Measurements from ENCODE around the gene SOCS2.
"Not testable (repeated sequence)": the region's sequence is repeated elsewhere in the genome, so short reads cannot be mapped to it uniquely, and the experiment has no call there.

Gene SOCS2

DNA sequence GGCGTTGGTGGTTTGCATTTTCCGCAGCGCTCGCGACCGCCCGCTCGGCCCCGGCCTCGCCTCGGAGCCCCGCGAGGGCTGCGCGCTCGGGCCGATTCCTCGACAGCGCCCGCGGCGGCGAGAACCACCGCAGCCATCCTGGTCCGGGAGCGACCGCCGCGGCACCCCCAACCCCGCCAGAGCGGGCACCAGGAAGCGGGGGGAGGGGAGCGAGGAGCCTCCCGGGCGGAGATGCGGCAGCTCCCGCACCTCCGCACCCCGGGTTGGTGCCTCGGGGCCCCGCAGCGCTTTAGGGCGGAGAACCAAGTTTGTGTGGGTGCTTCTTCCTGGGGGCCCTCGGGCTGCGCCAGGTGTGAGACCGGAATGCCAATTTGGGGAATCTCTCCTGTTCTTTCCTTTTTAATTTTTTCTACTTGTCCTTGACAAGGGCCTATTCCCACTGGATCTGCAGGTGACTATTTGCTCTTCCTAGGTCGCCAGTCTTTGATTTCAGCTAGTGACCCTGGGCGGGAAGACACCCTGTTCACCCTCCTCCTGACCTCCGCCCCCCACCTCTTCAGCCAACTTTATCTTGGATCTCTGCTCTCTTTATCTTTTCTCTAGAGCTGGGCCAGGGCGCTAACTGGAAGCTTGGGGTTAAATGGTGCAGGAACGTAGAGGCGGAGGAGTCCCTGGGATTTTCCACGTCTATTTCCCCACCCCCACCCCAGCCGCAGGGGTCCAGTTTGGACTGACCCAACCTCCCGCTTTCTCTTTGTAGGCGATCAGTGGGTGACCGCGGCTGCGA, at the start of gene SOCS2:
SOCS2 (plus strand) TSS at position 751 of the 787 bp plus-strand sequence. CDS start 223 bp downstream, outside the sequence.
- no peak for DNase-seq

GRCh38 chr12:93524386-93525133, 47.9 kb upstream of the SOCS2 start:
- no peak for DNase-seq

DNA sequence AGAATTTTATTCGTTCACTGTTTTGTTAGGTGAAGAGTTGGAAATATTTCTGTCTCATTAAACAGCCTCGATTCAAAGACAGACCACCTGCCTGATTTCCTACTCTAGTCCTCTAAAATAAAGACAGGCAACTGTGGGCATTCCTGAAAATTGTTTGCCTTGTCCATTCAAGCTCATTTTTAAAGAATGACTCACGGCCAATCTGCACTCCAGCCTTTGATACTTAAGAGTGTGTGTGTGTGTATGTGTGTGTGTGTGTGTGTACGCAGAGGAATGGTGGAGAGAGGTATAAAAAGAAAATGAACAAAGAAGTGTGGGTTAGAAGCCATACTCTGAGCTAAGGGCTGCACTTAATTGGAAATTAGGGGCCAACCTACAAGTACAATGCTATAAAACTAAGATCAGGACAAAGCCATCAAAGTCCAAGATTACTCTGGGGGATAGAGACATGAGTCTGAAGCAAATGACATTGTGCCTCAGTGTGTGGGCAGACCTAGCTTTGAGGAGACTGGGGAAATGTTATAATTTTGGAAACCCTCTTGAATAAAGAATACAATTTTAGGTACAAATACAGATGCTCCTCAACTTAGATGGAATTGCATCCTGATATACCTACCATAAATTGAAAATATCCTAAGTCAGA, 45.6 kb upstream of the SOCS2 start:
- DNase-seq = peak; percentile 93

- no peak for DNase-seq
Measured at GRCh38 chr12:93530358-93530757, 42.1 kb upstream of the SOCS2 start.

- no peak for DNase-seq
Measured at GRCh38 chr12:93533310-93533709, 39.2 kb upstream of the SOCS2 start.

GRCh38 chr12:93536111-93536765, 36.2 kb upstream of the SOCS2 start:
- no peak for DNase-seq

GRCh38 chr12:93536766-93537488, 35.5 kb upstream of the SOCS2 start:
- DNase-seq = no peak

DNA sequence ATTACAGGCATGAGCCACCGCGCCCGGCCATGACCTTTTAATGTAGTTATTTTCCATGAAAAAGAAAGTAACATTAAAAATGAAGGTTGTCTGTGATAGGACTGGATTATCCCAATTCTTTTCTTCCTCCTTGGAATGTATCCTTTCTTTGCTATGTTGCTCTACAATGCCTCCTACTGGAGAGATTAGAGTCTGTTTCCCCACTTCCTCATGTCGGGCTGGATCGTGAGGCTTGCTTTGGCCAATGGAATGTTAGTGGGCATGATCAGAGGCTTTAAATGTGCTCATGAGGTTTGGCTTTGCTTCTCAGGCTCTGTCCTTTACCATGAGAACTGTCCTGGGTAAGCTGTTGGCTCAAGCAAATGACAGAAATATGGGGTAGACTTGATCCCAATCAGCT, 34.7 kb upstream of the SOCS2 start:
- no peak for DNase-seq

GRCh38 chr12:93539821-93540220, 32.7 kb upstream of the SOCS2 start:
- no peak for DNase-seq

DNA sequence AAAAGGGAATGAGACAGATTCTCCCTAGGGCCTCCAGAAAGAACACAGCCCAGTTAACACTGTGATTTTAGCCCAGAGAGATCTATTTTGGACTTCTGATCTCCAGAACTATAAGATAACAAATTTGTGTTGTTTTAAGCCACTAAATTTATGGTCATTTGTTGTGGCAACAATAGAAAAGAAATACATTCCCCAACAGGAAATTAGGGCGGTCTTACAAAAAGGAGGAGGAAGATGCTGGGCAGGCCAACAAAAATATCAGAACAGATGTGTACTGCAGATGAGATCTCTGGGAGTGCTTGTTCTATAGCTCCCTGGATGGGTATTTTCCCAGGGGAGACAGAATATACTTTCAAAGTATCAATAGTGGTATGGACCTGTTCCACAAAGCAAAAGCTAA, 32.0 kb upstream of the SOCS2 start:
- no peak for DNase-seq

DNA sequence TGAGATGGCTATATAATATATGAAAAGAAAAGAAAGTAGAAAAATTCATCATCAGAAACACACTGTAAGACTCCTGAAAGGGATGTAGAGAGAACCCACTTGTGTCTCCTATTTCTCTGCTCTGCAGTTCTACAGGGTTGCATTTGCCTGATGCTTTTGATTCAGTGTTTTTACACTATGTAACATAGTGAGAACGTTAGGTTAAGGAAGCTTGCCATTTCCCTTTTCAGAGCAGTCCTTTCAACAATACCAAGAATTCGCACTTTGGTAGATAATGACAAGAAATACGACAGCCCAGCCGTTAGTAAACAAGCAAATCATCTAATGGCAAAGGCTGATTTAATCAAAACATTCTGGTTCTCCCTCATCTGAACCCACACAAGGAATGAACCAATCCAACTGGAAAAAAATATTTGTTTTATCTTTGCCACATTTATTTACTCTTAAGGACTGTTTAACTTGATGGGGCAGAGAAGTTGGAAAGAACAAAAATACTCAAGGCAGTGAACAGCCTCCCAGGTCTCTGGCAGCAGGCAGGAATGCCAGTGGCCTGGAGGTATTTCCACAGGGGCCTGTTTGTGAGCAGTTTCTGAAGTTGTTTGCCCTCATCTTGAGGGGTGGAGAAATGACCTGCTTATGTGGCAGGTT, 30.8 kb upstream of the SOCS2 start:
- no peak for DNase-seq

DNA sequence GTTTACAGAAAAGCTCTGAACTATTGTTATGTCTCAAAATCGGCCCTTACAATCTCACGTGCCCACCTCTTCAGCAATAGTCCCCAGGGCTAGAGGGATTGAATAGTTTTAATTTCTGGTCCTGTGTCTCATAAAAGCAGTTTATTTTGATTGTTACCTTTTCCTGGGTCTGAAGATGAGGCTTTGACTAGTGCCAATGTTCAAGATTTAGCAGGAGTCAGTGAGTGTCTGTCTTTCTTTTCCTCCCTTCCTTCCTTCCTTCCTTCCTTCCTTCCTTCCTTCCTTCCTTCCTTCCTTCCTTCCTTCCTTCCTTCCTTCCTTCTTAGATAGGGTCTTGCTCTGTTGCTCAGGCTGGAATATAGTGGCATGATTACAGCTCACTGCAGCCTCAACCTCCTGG, 24.7 kb upstream of the SOCS2 start:
- no peak for DNase-seq

DNA sequence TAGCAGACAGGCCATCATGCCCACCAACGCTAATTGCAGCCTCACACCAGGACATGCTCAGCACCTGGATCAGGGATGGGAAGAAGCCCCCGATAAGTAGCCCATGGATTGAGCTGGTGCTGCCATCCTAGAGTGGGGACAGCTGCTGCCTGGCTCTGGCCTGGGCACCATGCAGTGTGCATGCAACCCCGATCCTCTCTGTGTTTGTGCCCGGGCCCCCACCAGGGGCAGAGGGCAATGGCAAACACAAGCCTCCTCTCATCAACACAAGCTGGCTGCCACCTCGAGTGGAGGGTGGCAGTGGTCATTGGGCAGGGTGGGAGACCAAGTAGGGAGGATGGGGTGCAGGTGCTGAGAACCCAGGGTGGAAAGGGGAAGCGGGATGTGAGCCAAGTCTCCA, 23.3 kb upstream of the SOCS2 start:
- DNase-seq = no peak

- no peak for DNase-seq
Measured at GRCh38 chr12:93550748-93551611, 21.5 kb upstream of the SOCS2 start.

GRCh38 chr12:93552427-93552826, 20.0 kb upstream of the SOCS2 start:
- no peak for DNase-seq

DNA sequence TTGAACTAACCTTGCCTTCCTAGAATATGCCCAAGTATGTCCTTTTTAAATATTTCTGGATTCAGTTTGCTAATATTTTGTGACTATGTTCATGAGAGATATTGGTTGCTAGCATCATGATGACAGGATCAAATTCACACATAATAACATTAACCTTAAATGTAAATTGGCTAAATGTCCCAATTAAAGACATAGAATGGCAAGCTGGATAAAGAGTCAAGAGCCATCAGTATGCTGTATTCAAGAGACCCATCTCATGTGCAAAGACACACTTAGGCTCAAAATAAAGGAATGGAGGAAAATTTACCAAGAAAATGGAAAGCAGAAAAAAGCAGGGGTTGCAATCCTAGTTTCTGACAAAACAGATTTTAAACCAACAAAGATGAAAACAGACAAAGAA, 14.6 kb upstream of the SOCS2 start:
- not testable (repeated sequence) for DNase-seq

DNA sequence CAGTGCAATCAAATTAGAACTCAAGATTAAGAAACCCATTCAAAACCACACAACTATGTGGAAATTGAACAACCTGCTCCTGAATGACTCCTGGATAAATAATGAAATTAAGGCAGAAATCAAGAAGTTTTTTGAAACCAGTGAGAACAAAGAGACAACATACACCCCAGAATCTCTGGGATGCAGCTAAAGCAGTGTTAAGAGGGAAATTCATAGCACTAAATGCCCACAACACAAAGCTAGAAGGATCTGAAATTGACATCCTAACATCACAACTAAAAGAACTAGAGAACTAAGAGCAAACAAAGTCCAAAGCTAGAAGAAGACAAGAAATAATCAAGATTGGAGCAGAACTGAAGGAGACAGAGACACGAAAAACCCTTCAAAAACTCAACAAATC, 13.8 kb upstream of the SOCS2 start:
- DNase-seq = not testable (repeated sequence)

- peak; percentile 78 for DNase-seq
Measured at GRCh38 chr12:93563807-93564538, 8.5 kb upstream of the SOCS2 start.

GRCh38 chr12:93565760-93566159, 6.7 kb upstream of the SOCS2 start:
- DNase-seq = no peak

DNA sequence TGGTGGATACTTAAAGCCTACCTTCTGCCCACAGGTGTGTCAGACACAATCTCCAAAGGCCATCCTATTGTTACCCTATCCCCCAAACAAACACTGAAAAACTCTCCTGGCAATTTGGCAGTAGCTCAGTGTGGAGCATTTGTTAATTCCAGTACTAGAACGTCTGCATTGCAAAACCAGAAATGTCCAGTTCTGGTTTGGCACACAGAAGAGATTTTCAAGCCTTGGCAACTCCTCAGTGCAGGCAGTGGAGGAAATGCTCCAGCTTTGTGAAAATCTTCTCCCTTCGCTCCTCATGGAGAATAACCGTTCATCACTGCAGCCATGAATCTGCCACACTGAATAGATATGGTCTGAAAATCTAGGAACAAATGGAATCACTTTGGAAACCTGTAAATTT, 5.3 kb upstream of the SOCS2 start:
- no peak for DNase-seq

All from kidney glomerular epithelial cell (primary cell).